T-helper 9 cell (primary cell): ENCODE results near the gene COG3.
A peak's percentile ranks its signal among the peaks of the same experiment; 100 is the strongest.
"Not testable (repeated sequence)": the region's sequence is repeated elsewhere in the genome, so short reads cannot be mapped to it uniquely, and the experiment has no call there.

Source experiments
- DNase-seq: peaks from one replicate; pipeline ENCODE4 v3.0.0-alpha.2; 2020
- total RNA-seq, 2 donors: gene quantifications; one replicate each; lab custom pipeline; 2026; lab: John Stamatoyannopoulos, UW

Gene COG3
- total RNA-seq = 77.2 to 112 reads per million in 2 donors

GRCh38 chr13:45464687-45465453 is at the start of gene COG3:
TSS of gene COG3 (plus strand) at chr13:45464939. CDS start at chr13:45465037, 98 bp downstream.
- DNase-seq = peak; percentile 94

DNA sequence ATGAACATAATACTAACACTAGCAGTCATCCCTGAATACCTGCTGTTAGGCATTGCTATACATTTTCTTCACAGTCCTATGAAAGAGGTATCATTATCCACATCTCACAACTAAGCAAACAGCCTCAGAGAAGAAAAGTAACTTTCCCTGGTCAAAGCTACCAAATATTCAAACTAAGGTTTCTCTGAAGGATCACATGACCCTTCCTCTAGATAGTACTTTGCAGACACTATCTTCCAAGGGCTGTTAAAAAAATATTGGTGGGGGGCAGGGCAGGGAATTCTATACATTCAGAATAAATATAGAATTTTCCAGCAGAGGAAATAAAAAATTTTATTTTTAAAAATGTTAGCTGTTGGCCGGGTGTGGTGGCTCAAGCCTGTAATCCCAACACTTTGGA is 49.6 kb upstream of the COG3 start:
- no peak for DNase-seq

GRCh38 chr13:45416516-45417128 is 48.1 kb upstream of the COG3 start:
- DNase-seq = no peak

DNA sequence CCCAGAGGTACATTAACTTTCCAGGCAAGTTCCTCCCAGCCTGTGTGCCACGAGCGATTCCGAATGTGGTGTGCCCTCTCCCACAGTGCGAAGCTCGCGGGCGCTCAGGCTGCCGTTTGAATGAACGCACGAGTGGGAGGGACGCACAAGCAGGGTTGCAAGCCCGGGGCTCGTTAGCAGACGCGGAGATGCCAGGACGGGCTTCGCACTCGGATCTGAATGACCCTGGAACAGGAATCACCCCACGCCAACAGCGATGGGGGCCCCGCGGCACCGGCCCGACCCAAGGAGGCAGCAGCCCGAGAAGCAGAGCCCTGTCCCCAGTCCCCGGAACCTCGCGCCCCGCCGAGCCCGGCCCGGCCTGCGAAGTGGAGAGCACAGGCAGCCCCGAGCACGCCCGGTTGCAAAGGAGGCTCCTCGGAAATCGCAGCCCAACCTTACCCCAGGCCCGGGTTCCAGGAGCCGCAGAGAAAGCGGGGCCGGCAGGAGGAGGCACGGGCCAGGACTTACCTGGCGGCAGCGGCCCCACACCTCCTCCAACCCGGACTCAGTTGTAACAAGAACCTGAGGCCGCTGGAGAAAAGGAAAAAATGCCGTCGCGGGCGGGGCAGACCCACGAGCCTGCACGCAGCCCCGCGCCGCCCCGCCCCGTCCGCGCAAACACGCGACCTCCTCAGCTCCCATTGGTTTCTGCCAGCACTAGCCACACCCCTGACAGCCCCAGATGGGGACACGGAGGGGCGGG is 46.8 kb upstream of the COG3 start, which contains the start of gene SLC25A30:
Gene SLC25A30 (minus strand): TSS at position 584 of the 745 bp plus-strand sequence. CDS start 6,948 bp downstream, outside the sequence.
- DNase-seq = peak; percentile 89

DNA sequence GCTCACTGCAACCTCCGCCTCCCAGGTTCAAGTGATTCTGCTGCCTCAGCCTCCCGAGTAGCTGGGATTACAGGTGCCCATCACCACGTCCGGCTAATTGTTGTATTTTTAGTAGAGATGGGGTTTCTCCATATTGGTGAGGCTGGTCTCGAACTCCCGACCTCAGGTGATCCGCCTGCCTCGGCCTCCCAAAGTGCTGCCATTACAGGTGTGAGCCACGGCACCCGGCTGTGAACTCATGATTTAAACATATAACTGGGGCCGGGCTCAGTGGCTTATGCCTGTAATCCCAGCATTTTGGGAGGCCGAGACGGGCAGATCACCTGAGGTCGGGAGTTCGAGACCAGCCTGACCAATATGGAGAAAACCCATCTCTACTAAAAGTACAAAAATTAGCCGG is 45.4 kb upstream of the COG3 start:
- not testable (repeated sequence) for DNase-seq

DNA sequence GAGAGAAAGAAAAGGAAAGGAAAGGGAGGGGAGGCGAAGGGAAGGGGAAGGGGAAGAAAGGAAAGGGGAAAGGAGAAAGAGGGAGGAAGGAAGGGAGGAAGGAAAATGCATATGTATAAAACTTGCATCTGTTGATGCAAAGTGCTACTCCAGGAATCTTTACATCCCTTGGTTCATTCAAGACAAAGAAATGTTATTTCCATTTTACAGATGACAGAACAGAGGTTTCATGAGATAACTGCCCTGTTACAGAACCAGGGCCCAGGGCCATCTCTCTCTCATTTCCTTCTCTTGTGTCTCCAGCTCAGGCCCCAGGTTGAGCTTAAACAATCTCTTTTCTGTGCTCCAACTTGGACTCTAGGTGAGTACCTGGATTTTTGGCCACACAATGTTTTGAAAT is 44.8 kb upstream of the COG3 start:
- DNase-seq = no peak

DNA sequence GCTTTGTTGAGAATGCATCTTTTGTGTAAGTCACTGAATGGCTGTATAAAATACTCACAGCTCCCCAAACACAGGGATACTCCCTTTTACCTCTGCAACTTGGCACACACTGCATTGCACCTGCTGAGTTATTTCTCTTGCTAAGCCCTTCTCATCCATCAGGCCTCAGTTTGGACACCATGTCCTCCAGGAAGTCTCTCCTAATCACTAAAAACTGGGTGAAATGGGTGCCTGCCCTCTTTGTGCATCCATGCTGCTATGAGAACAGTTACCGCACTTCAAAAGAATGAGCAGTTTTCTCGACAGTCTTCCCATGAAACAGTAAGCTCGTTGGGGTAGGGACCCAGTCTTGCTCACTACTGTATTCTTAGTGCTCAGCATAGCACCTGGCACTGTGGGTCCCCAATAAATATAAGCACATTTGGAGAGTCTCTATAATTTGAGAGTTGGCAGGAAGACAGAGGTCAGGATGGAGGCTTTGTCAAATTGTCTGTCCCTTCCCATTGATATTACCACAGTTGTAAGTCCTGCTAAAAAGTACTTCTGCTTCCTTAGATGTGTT is 41.9 kb upstream of the COG3 start:
- no peak for DNase-seq

DNA sequence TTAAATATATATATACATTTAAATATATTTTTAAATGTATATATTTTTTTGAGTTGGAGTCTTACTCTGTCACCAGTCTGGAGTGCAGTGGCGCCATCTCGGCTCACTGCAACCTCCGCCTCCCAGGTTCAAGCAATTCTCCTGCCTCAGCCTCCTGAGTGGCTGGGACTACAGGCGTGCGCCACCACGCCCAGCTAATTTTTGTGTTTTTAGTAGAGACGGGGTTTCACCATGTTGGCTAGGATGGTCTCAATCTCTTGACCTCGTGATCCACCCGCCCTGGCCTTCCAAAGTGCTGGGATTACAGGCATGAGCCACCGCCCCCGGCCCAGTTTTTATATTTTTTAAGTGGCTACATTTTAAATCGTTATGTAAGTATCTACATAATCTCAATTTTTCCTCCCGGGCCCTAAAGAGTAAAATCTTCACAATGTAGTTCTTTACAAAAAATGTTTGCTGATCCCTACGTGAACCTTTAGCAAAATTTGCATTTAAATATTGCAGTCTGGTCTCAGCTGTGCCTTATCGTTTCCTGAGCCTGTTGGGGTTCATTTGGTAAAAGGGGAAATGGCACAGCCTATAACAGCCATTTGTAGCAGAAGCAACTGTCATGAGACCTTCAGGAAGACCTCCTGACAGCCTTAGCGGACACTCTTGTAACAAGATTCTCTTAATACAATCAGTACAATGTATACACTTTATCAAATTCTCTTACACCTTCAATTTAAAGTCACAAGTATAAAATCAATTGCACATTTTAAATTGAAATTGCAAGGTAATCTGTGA is 38.5 kb upstream of the COG3 start:
- not testable (repeated sequence) for DNase-seq

- DNase-seq = no peak
Observed at GRCh38 chr13:45432737-45433380, 31.9 kb upstream of the COG3 start.

DNA sequence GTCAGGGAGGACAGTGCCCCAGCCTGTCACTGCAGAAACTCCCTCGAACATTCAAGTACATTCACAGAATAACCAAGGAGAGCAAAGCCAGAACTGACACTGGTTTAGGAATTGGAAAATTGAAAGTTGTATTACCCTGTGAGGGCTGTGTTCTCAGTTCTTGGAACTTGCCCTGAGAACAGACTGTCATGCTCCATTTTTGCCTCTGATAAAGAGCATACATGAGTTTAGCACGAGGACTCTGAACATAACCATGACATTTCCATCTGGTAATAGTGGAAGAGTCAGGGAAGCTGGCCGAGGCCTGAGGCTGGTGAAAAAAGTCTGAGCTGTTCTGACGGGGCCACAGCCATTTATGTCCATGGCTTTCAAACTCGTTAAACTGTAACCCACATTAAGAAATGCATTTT is 31.4 kb upstream of the COG3 start:
- no peak for DNase-seq

DNA sequence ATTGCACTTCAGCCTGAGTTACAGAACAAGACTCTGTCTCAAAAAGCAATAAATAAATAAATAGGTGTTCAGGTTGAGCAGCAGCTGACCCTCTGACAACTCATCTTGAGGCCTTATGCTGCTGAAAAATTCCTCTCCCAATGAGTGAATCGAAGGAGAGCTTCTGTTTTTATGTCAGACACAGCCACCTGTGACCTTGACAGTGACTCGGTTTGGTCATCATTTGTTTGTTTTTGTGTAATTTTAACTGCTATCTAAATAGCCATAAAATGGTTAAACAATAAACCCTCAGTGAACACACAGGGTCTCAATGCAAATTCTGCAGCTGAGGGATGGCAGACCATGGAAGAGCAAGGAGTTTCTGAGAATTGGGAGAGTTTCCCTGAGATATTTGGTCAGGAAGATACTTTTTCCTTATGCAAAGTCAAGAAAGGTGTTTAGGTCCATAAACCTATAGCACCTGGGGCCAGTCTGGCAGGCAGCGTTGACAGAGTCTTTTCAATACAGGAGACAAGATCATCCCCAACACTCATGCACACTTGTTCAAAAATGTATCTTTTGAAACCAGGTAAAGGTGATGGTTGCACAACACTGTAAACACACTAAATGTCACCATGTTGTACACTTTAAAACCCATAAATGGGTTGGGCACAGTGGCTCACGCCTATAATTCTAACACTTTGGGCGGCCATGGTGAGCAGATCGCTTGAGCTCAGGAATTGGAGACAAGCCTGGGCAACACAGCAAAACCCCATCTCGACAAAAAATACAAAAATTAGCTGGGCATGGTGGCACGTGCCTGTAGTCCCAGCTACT is 30.0 kb upstream of the COG3 start:
- no peak for DNase-seq

GRCh38 chr13:45436332-45436731 is 28.4 kb upstream of the COG3 start:
- DNase-seq = no peak

GRCh38 chr13:45436953-45437352 is 27.8 kb upstream of the COG3 start:
- no peak for DNase-seq

- no peak for DNase-seq
Observed at GRCh38 chr13:45437947-45438346, 26.8 kb upstream of the COG3 start.

DNA sequence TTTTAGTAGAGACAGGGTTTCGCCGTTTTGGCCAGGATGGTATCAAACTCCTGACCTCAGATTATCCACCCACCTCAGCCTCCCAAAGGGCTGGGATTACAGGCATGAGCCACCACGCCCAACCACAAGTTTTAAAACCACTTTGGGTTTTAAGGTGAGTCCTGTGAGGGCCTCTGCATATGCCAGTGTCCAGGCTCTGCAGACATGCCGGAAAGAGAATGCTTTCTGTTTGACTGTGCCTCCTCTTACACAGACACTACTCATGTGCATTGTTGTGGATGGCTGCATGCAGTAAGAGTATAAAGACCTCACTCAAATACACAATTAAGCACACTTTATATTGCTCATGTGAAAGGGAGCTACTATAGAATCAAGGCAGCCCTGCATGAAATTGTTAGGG is 25.7 kb upstream of the COG3 start:
- DNase-seq = no peak

- no peak for DNase-seq
Observed at GRCh38 chr13:45439781-45440462, 24.8 kb upstream of the COG3 start.

DNA sequence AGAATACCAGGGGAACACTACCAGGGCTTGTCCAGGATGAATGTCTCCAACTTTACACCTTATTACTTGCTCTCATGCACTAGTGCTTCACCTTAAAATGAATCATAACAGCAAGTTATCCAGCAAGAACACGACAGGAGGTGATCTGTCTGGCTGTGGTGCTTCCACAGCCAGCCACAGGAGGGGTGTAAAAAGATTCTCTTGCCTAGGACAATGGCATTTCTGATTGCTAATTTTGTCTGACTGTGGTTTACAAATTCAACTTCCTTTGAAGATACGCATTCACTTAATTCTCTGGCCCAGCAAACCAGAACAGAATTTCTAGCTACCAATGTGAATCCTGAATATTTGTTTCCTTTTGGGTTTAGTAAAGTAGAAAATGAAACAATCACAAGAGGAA is 23.1 kb upstream of the COG3 start:
- no peak for DNase-seq

DNA sequence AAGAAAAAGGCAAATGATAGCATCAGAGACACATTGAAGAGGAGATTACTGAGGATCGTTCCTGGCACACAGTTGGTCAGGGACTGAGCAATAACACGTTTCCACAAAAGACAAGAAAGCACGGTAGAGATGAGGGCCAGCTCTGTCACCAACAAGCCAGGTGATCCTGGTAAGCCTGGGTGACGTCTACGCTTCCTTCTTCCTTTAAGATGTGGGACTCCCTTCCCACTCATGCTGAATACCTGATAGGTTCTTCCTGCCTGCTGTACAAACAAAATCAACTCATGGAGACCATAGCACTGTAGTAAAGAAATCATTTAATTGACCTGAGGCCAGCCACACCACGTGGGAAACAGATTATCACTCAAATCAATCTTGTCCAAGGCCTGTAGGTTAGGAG is 19.7 kb upstream of the COG3 start:
- DNase-seq = no peak

- no peak for DNase-seq
Observed at GRCh38 chr13:45446181-45446580, 18.6 kb upstream of the COG3 start.

GRCh38 chr13:45447050-45447661 is 17.6 kb upstream of the COG3 start:
- DNase-seq = no peak
